B cell (primary cell): ENCODE data around the gene C10orf90. TPM values are rescaled to one million over a fixed set of nuclear protein-coding genes. Genes with fewer than 3 reads are reported as not detected.

Experiments used
- ATAC-seq: fragments of 200-7000 bp; cut with Tn5 transposase; one replicate; pipeline ENCODE4 v1.10.0; 2021; ENCODE audit warnings: low read depth, mild to moderate bottlenecking, moderate number of reproducible peaks, moderate library complexity
- CTCF ChIA-PET: fragments of 350-600 bp; sonication (Branson Sonifier 250); formaldehyde crosslinking; loops from one replicate; lab custom pipeline; 2021; ENCODE audit warnings: antibody characterized with exemption, inconsistent platforms; lab: Charles Lee
- POLR2A ChIA-PET: fragments of 350-600 bp; sonication (Branson Sonifier 250); formaldehyde crosslinking; loops from one replicate; lab custom pipeline; 2021; ENCODE audit warnings: antibody characterized with exemption; lab: Charles Lee
- DNase-seq: peaks from one replicate; pipeline ENCODE4 v3.0.0; 2013
- H2AFZ ChIP-seq: 2 replicates; pipeline ENCODE4 v1.6.1; 2012; ENCODE audit warnings: mild to moderate bottlenecking, low read depth, low read length; ENCODE audit not compliant: insufficient read depth, poor library complexity, severe bottlenecking
- H3K27ac ChIP-seq, 2 donors: 1 replicate in 1 of 2; 2 replicates in 1 of 2; pipeline ENCODE4 v1.5.1; 2012 to 2013; ENCODE audit warnings: low read length in 2 of 2, mild to moderate bottlenecking in 2 of 2, moderate library complexity in 1 of 2
- H3K27me3 ChIP-seq, 4 experiments: fragments of 200-600 bp in 1 of 4; sonication (generic) in 1 of 4; replicated peaks in 1 of 4; 1 replicate in 2 of 4; 2 replicates in 2 of 4; pipeline versions ENCODE4 v1.6.1 to v1.7.0; 2013 to 2016; ENCODE audit warnings: low read length in 3 of 4, mild to moderate bottlenecking in 2 of 4, mixed read lengths in 1 of 4, moderate library complexity in 1 of 4; ENCODE audit not compliant: insufficient read depth in 4 of 4, control insufficient read depth in 3 of 4; ENCODE audit errors: control extremely low read depth in 1 of 4
- H3K36me3 ChIP-seq, 2 experiments: replicated peaks in 1 of 2; 1 replicate in 1 of 2; 2 replicates in 1 of 2; pipeline versions ENCODE4 v1.6.1 to v1.7.1; 2013; ENCODE audit warnings: low read length in 1 of 2; ENCODE audit not compliant: insufficient read depth in 2 of 2, control insufficient read depth in 1 of 2; ENCODE audit errors: control extremely low read depth in 1 of 2, extremely low read depth in 1 of 2
- H3K4me1 ChIP-seq, 2 donors: fragments of 200-600 bp in 1 of 2; sonication (generic) in 1 of 2; 1 replicate in 1 of 2; 2 replicates in 1 of 2; pipeline versions ENCODE4 v1.5.1 to v1.6.1; 2013 to 2017; ENCODE audit warnings: low read length in 2 of 2; ENCODE audit not compliant: control insufficient read depth in 2 of 2, insufficient read depth in 2 of 2
- H3K4me2 ChIP-seq: replicated peaks from 2 replicates; pipeline ENCODE3; 2012; ENCODE audit warnings: mild to moderate bottlenecking, low read depth, low read length; ENCODE audit not compliant: poor library complexity, severe bottlenecking
- H3K4me3 ChIP-seq, 5 experiments: fragments of 200-600 bp in 1 of 5; sonication (generic) in 1 of 5; 1 replicate in 3 of 5; 2 replicates in 2 of 5; pipeline versions ENCODE4 v1.5.1 to v1.7.0; 2011 to 2016; ENCODE audit warnings: low read length in 4 of 5, mild to moderate bottlenecking in 4 of 5, low read depth in 2 of 5, control low read depth in 1 of 5, moderate library complexity in 1 of 5; ENCODE audit not compliant: insufficient read depth in 1 of 5; ENCODE audit errors: control extremely low read depth in 1 of 5, extremely low read depth in 1 of 5
- H3K79me2 ChIP-seq: fragments of 200-600 bp; sonication (generic); one replicate; pipeline ENCODE4 v1.6.0; 2016; ENCODE audit warnings: low read length; ENCODE audit not compliant: control insufficient read depth, insufficient read depth
- H3K9ac ChIP-seq: fragments of 200-600 bp; sonication (generic); 2 replicates; pipeline ENCODE4 v1.6.1; 2017; ENCODE audit warnings: mild to moderate bottlenecking, low read length, moderate library complexity
- H3K9me3 ChIP-seq, 3 donors: one replicate each; pipeline versions ENCODE4 v1.6.1 to v1.7.1; 2013; ENCODE audit warnings: low read length in 2 of 3; ENCODE audit not compliant: control insufficient read depth in 2 of 3, insufficient read depth in 1 of 3; ENCODE audit errors: control extremely low read depth in 1 of 3
- H4K20me1 ChIP-seq: 2 replicates; pipeline ENCODE4 v1.6.0; 2012; ENCODE audit warnings: mild to moderate bottlenecking, low read length; ENCODE audit not compliant: insufficient read depth, control insufficient read depth, poor library complexity, severe bottlenecking
- H3K27ac Mint-ChIP-seq: one replicate; pipeline ENCODE4 v1.8.0; 2021; ENCODE audit warnings: mixed read lengths
- H3K27me3 Mint-ChIP-seq: one replicate; pipeline ENCODE4 v1.8.0; 2021; ENCODE audit warnings: mixed read lengths
- H3K4me1 Mint-ChIP-seq: one replicate; pipeline ENCODE4 v1.8.0; 2021; ENCODE audit warnings: mixed read lengths
- H3K4me3 Mint-ChIP-seq: one replicate; pipeline ENCODE4 v1.8.0; 2021; ENCODE audit warnings: mixed read lengths
- H3K9me3 Mint-ChIP-seq: one replicate; pipeline ENCODE4 v1.8.0; 2022; ENCODE audit warnings: mixed read lengths; ENCODE audit not compliant: insufficient read depth
- CTCF ChIP-seq: fragments of 200-600 bp; IDR thresholded peaks from one replicate; pipeline ENCODE4 v1.8.0; 2022; ENCODE audit warnings: antibody characterized with exemption, mild to moderate bottlenecking
- EZH2 ChIP-seq: IDR thresholded peaks from 2 replicates; pipeline ENCODE4 v1.6.1; 2012; ENCODE audit warnings: borderline replicate concordance, low read depth, mild to moderate bottlenecking, moderate library complexity, low read length; ENCODE audit not compliant: insufficient read depth, poor library complexity, severe bottlenecking
- WGBS: methylation state at CpG from one replicate; pipeline ENCODE4 v1.1.5; 2013; ENCODE audit warnings: missing lambda C conversion rate; ENCODE audit not compliant: insufficient coverage; 5-methylcytosine and 5-hydroxymethylcytosine counted together
- intact Hi-C: fragments of 100-400 bp; cut with micrococcal nuclease; formaldehyde crosslinking; loops from one replicate; pipeline ENCODE4 v1.10.0; 2022
- polyA plus RNA-seq: library from polyadenylated mRNA; depleted of rRNA; stranded (reverse); fragments of >200 nt; gene quantifications from 2 replicates; pipeline ENCODE4 v1.2.3, GENCODE V29; 2012
- total RNA-seq, 2 donors: library from RNA; stranded (reverse); fragments of 120-200 nt in 1 of 2; gene quantifications; 1 replicate in 1 of 2; 2 replicates in 1 of 2; pipeline versions ENCODE4 v1.2.3 to v1.2.4, GENCODE V29; 2013 to 2022

Gene C10orf90
- total and polyA plus RNA-seq, 2 donors (not counting 1 experiment from before 2014, with no cell fraction given) = not detected

GRCh38 chr10:126478546-126478945 lies 191.9 kb downstream of the C10orf90 start:
- H3K79me2 ChIP-seq = no peaks in the 10 kb centered on the region
- H3K4me3 ChIP-seq = no peak overlapping the region
- H3K4me2 ChIP-seq = no peak overlapping the region
- Mint-ChIP-seq H3K4me3 (no peak overlapping the region), H3K9me3 (no peaks in the 10 kb centered on the region), H3K27me3 (peaks cover 3% of the 10 kb centered on the region), H3K27ac (no peak overlapping the region), H3K4me1 (no peaks in the 10 kb centered on the region)
- no peak for TF ChIP-seq CTCF
- TF ChIP-seq EZH2 = no peak
- H3K9me3 ChIP-seq = no peaks in the 10 kb centered on the region
- intact Hi-C loops = no loop called here
- WGBS = 68% methylated on average over 3 of the region's 6 CpGs
- ChIA-PET CTCF (no interaction called here), POLR2A (no interaction called here)
- DNase-seq (no peak), ATAC-seq (no peak)
- no peak overlapping the region for H2AFZ ChIP-seq
- no peaks in the 10 kb centered on the region for H4K20me1 ChIP-seq
- no peak overlapping the region for H3K9ac ChIP-seq
- H3K27ac ChIP-seq = no peak overlapping the region
- H3K4me1 ChIP-seq = no peaks in the 10 kb centered on the region
- H3K27me3 ChIP-seq = no peaks in the 10 kb centered on the region
- no peaks in the 10 kb centered on the region for H3K36me3 ChIP-seq

GRCh38 chr10:126476246-126476645 lies 194.2 kb downstream of the C10orf90 start:
- Histone ChIP-seq H3K79me2 (no peaks in the 10 kb centered on the region), H3K4me1 (no peaks in the 10 kb centered on the region), H3K27me3 (no peaks in the 10 kb centered on the region), H3K9ac (no peak overlapping the region), H2AFZ (no peak overlapping the region), H3K4me2 (no peak overlapping the region), H3K4me3 (no peak overlapping the region), H3K36me3 (no peaks in the 10 kb centered on the region), H3K27ac (no peak overlapping the region), H4K20me1 (no peaks in the 10 kb centered on the region), H3K9me3 (no peaks in the 10 kb centered on the region)
- DNase-seq (no peak), ATAC-seq (no peak)
- TF ChIP-seq EZH2 (no peak), CTCF (no peak)
- WGBS = 51% methylated on average over 11 of the region's 11 CpGs
- intact Hi-C loops = no loop called here
- H3K27ac Mint-ChIP-seq = no peak overlapping the region
- no peaks in the 10 kb centered on the region for H3K9me3 Mint-ChIP-seq
- POLR2A ChIA-PET = no interaction called here
- H3K4me3 Mint-ChIP-seq = no peak overlapping the region
- H3K27me3 Mint-ChIP-seq = peaks cover 6% of the 10 kb centered on the region
- H3K4me1 Mint-ChIP-seq = no peaks in the 10 kb centered on the region
- CTCF ChIA-PET = no interaction called here
